GM13976 (cell line): Measurements from ENCODE around the gene RAB12.

ENCODE experiments used
- DNase-seq: peaks from one replicate; pipeline ENCODE4 v3.0.0; 2012; ENCODE audit warnings: low spot score
- in situ Hi-C: fragments of 300-500 bp; cut with MboI; formaldehyde crosslinking; loops from one replicate; pipeline ENCODE4 v1.12.0; 2022; ENCODE audit warnings: low sequenced_read_pairs, mixed read lengths, inconsistent platforms; ENCODE audit not compliant: unreplicated experiment
- TF ChIP-seq, protein P1 (sequence below): IDR thresholded peaks from 2 replicates; pipeline ENCODE4 v1.5.1; 2012; ENCODE audit warnings: borderline replicate concordance, mild to moderate bottlenecking; ENCODE audit not compliant: insufficient read depth; ENCODE audit errors: extremely low read depth, missing control alignments, control extremely low read depth

RAB12 gene

DNA sequence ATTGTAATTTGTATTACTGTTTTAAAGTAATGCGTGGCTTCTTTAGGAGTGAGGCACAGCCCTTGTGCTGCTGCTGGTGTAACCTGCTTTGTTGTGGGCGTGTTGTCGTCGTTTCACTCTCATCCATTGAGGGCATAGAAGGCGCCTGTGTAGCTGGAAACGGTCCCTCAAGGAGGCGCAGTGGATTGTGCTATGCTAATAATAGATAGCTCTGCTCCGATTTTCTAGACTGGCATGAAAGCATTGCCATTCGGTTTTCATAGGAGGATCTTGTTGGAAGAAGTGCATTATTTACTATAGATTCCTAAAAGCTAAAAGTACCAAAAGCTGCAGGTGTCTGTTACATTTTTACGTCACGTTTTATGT lies 17.9 kb downstream of the RAB12 start:
- TF ChIP-seq, protein P1, sequence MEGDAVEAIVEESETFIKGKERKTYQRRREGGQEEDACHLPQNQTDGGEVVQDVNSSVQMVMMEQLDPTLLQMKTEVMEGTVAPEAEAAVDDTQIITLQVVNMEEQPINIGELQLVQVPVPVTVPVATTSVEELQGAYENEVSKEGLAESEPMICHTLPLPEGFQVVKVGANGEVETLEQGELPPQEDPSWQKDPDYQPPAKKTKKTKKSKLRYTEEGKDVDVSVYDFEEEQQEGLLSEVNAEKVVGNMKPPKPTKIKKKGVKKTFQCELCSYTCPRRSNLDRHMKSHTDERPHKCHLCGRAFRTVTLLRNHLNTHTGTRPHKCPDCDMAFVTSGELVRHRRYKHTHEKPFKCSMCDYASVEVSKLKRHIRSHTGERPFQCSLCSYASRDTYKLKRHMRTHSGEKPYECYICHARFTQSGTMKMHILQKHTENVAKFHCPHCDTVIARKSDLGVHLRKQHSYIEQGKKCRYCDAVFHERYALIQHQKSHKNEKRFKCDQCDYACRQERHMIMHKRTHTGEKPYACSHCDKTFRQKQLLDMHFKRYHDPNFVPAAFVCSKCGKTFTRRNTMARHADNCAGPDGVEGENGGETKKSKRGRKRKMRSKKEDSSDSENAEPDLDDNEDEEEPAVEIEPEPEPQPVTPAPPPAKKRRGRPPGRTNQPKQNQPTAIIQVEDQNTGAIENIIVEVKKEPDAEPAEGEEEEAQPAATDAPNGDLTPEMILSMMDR, result no peak
- no peak for DNase-seq
- in situ Hi-C loops, result loop anchor here (25.0 kb wide), 1 partner anchor 910 kb away; no protein-coding TSS in a partner anchor

DNA sequence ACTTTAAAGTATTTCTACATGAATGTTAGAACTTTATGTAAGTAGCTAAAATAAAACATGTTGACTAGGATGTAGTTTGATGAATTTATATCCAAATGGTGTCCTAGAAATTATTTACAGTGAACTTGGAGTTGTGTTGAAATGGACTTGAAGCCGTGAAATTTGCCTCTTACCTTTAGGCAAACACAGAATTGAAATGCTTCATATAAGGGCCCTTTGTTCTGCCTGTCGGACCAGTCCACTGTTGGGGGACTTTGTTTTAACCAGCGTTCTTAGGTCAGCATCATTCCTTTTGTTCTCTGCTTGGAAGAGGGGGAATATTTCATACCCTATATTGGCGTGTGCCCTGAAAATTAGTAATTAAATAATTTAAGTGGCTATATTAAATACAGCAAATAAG lies 18.3 kb downstream of the RAB12 start:
- TF ChIP-seq, protein P1, result no peak
- in situ Hi-C loops, result loop anchor here (25.0 kb wide), 1 partner anchor 910 kb away; no protein-coding TSS in a partner anchor
- no peak for DNase-seq

- in situ Hi-C loops, result loop anchor here (25.0 kb wide), 1 partner anchor 908 kb away; no protein-coding TSS in a partner anchor
- no peak for DNase-seq
- TF ChIP-seq, protein P1, result no peak
Observed at GRCh38 chr18:8629602-8630001, 20.4 kb downstream of the RAB12 start.

GRCh38 chr18:8630546-8630945 lies 21.3 kb downstream of the RAB12 start:
- TF ChIP-seq, protein P1, result no peak
- in situ Hi-C loops, result loop anchor here (25.0 kb wide), 1 partner anchor 907 kb away; no protein-coding TSS in a partner anchor

DNA sequence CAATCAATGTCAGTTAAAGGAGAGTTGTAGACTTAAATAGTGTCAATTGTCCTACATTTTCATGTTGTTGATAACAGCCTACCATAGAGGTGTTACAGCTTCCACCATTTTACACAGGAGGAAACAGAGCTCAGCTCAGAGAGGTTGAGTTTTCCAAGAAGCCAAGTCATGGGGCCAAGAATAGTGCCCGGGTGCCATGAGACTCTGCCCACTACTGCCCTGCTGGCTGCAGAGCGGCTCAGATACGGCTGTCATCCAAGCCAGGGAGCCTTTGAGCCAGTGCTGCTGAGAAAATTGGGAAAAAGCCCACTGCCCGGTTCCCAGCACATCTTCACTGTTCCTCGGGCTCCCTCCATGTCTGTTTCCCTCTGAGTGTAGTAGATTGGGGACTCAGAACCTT lies 22.0 kb downstream of the RAB12 start:
- TF ChIP-seq, protein P1, result no peak
- in situ Hi-C loops, result loop anchor here (25.0 kb wide), 1 partner anchor 906 kb away; no protein-coding TSS in a partner anchor
- no peak for DNase-seq

More at GRCh38 chr18:8630546-8630945, 21.3 kb downstream of the RAB12 start:
- DNase-seq, result no peak

- TF ChIP-seq, protein P1, result no peak
- DNase-seq, result no peak
- in situ Hi-C loops, result loop anchor here (25.0 kb wide), 1 partner anchor 905 kb away; no protein-coding TSS in a partner anchor
Observed at GRCh38 chr18:8632386-8632785, 23.1 kb downstream of the RAB12 start.
